Activated CD8-positive, alpha-beta T cell treated with anti-CD3 and anti-CD28 coated beads, Interleukin-2, amount 10 ng/mL, durations not matched to agents 7 days and 5 days (primary cell): ENCODE data around the gene FCHO2. TPM values are rescaled to one million over a fixed set of nuclear protein-coding genes. Genes with fewer than 3 reads are reported as not detected.

Experiments
- ATAC-seq: fragments of 150-1000 bp; cut with Tn5 transposase; one replicate; pipeline ENCODE4 v1.10.0; 2021; ENCODE audit warnings: moderate library complexity
- CTCF ChIA-PET: fragments of 350-600 bp; sonication (Branson Sonifier 250); formaldehyde crosslinking; loops from one replicate; lab custom pipeline; 2021; ENCODE audit warnings: antibody characterized with exemption; lab: Charles Lee
- POLR2A ChIA-PET: fragments of 350-600 bp; sonication (Branson Sonifier 250); formaldehyde crosslinking; loops from one replicate; lab custom pipeline; 2021; ENCODE audit warnings: antibody characterized with exemption; lab: Charles Lee
- DNase-seq: peaks from one replicate; pipeline ENCODE4 v3.0.0-alpha.2; 2020
- H3K27ac Mint-ChIP-seq: one replicate; pipeline ENCODE4 v1.8.0; 2021; ENCODE audit warnings: mild to moderate bottlenecking, mixed read lengths
- H3K27me3 Mint-ChIP-seq: one replicate; pipeline ENCODE4 v1.8.0; 2021; ENCODE audit warnings: low read depth, mixed read lengths
- H3K36me3 Mint-ChIP-seq: one replicate; pipeline ENCODE4 v1.8.0; 2021; ENCODE audit warnings: low read depth, mixed read lengths
- H3K4me1 Mint-ChIP-seq: one replicate; pipeline ENCODE4 v1.8.0; 2021; ENCODE audit warnings: low read depth, mixed read lengths
- H3K4me3 Mint-ChIP-seq: one replicate; pipeline ENCODE4 v1.8.0; 2021; ENCODE audit warnings: mild to moderate bottlenecking, mixed read lengths
- H3K9me3 Mint-ChIP-seq: one replicate; pipeline ENCODE4 v1.8.0; 2022; ENCODE audit warnings: mixed read lengths; ENCODE audit not compliant: insufficient read depth
- total RNA-seq, 2 experiments: library from RNA; stranded (reverse); gene quantifications; one replicate each; pipeline ENCODE4 v1.2.3, GENCODE V29; 2021

FCHO2 gene
- total RNA-seq, 2 experiments from 2014 or later, result 0.34 to 0.47 TPM

DNA sequence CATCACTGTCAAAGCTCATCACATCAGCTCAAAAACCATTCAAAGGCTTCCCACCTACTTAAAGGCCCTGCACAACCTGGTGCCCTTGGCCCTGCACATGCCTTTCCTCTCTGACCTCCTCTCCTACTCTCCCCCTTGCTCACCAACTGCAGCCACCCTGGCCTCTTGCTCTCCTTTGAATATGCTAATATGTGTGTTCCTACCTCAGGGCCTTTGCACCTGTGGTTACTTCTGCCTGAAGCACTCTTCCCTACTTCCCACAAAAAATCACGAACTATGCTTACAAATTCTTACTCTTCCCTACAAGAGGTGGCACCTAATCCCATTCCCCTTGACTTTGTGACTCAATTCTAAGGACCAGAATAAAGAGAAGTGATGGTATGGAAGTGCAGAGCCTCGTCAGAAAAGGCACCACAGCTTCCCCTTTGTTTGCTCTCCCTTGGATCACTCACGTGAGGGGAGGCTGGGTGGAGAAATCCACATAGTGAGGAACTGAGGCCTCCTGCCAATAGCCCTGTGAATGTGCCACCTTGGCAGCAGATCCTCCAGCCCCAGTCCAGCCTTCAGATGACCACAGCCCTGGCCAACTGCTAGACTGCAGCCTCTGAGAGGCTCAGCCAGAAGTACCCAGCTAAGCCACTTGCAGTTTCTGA lies 161.4 kb downstream of the FCHO2 start:
- no peak for ATAC-seq
- no peak for DNase-seq
- peaks cover 3% of the 10 kb centered on the region for H3K36me3 Mint-ChIP-seq
- H3K4me3 Mint-ChIP-seq, result no peak overlapping the region
- peaks cover 59% of the 10 kb centered on the region for H3K27me3 Mint-ChIP-seq
- no peaks in the 10 kb centered on the region for H3K9me3 Mint-ChIP-seq
- POLR2A ChIA-PET, result no interaction called here
- CTCF ChIA-PET, result no interaction called here
- H3K4me1 Mint-ChIP-seq, result peaks cover 7% of the 10 kb centered on the region
- H3K27ac Mint-ChIP-seq, result no peak overlapping the region

DNA sequence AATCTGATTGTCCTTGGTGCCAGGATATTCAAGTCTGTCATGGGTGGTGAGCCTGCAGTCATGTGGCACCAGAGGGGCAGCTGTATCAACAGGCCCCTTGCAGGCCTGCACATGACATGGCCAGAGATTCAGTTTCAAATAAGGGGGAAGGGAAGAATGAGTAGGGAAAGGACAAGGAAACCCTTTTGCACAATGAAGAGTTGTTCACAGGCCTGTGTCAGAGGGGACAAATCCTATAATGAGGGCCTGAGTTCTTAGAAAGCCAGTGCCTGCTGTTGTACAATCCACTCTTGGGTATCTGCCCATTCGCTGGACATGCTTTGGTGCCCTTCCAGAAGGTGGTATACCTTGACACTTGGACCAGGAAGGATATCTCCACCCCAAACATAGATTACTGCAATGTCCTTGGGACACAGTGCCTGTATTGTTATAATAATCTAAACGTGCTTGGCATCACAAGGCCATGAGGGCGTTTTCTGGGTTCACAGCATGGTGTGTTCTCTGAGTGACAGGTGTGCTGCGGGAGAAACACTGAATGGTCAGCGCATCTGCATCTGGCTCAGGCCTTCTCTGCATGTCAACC lies 162.6 kb downstream of the FCHO2 start:
- H3K9me3 Mint-ChIP-seq, result no peaks in the 10 kb centered on the region
- H3K4me1 Mint-ChIP-seq, result peaks cover 18% of the 10 kb centered on the region

DNA sequence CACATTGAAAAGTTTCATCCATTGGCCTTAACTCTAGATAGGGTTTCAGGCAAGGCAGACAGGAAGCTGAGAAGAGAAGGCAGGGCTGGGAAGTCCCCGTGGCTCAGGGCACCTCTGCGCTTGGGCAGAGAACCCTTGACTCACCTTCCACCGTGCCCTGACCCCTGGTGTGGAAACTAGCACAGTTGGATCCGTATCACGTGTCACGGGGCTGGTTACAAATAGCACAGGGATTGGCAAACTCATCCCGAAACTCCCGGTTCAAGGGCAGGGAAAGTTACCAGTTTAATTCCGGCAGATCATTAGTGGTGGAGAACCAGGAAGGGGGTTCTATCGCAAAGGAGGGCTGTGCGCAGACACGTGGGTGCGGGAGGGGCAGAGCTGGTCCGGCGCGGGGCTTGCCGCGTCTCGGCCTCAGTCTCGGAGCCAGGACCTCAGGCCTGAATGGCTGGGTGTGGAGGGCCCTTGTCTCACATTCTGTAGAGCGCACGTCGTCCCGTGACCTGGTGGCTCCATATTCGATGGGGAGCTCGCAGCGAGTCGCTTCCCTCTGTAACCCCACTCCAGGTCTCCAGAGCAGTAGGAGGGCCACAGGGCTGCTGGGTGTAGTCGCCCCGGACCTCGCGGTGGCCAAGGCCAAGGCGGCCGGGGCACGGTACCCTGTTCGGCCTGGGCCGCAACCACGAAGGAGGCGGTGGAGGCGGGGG lies 163.8 kb downstream of the FCHO2 start:
- Mint-ChIP-seq H3K4me1 (peaks cover 24% of the 10 kb centered on the region), H3K4me3 (peak overlapping the region; percentile 29), H3K27ac (no peak overlapping the region), H3K27me3 (peaks cover 56% of the 10 kb centered on the region), H3K36me3 (peaks cover 3% of the 10 kb centered on the region), H3K9me3 (no peaks in the 10 kb centered on the region)
- DNase-seq (no peak), ATAC-seq (no peak)
- CTCF ChIA-PET, result no interaction called here
- POLR2A ChIA-PET, result no interaction called here

More for the DNA sequence above, 162.6 kb downstream of the FCHO2 start:
- Mint-ChIP-seq H3K27me3 (peaks cover 51% of the 10 kb centered on the region), H3K4me3 (no peak overlapping the region), H3K36me3 (peaks cover 3% of the 10 kb centered on the region), H3K27ac (no peak overlapping the region)
- ChIA-PET CTCF (no interaction called here), POLR2A (no interaction called here)
- DNase-seq (no peak), ATAC-seq (no peak)

DNA sequence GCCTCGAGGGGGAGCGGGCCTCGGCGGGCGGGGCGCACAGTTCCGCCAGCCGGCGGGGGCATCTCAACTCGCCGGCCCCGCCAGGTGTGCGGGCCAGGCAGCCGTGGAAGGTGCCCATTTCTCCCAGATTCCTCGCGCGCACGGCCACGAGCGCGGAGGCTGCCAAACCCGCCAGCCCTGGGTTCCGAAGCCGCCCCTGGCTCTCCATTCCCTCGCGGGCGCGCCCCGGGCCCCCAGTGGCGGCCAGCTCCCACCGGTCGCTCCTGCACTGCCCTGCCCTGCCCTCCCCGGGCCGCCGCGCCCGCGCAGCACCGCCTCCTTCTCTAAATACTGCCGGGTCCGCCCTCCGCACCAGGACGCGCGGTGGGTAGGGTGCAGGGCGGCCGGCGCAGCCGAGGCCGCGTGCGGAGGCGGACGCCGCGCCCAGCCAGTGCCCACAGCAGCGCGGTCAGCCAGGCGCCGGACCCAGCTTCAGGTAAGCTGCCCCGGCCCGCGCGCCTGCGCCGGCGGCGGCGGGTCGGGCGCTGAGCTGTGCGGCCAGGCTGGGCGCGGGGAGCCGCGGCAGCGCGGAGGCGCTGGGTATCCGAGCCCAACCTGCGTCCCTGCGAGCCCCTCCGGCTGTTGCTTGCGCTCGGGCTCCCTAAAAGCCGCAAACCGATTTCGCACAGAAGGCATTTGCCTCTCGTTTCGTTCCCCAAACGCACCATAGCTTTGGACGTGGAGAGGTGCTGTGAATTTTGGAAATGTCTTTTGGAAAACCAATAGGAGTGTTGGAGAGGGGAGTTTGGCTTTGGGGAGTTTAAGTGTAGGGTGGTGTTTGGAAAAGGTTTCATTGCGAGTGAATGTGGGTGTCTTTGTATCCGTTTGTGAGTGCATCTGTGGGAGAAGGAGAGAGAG lies 164.6 kb downstream of the FCHO2 start, which contains the start of gene TMEM171:
Gene TMEM171 (plus strand): TSS at position 354 of the 897 bp plus-strand sequence. CDS start 2,799 bp downstream, outside the sequence.
- ChIA-PET POLR2A (no interaction called here), CTCF (no interaction called here)
- Mint-ChIP-seq H3K9me3 (no peaks in the 10 kb centered on the region), H3K36me3 (peaks cover 3% of the 10 kb centered on the region), H3K27ac (no peak within 1 kb of the TSS), H3K4me3 (peak within 1 kb of the TSS; percentile 29), H3K4me1 (peaks cover 24% of the 10 kb centered on the region), H3K27me3 (peaks cover 58% of the 10 kb centered on the region)
- no peak for DNase-seq
- ATAC-seq, result no peak

DNA sequence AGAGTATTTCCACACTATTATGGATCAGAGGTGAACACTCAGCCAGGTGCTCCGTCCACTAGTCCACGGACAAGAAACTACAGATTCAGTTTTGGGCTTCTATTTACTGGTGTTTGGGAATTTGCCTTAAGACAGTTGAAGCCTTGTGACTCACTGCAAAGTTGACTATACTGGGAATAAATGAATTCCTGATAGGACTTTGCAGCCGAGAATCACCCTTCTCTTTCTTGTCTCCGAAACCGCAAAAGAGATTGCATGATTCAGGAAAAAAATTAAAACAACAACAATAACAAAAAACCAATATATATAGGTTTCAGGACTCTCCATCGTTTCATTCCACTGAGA lies 165.2 kb downstream of the FCHO2 start:
- H3K9me3 Mint-ChIP-seq, result no peaks in the 10 kb centered on the region
- ChIA-PET CTCF (no interaction called here), POLR2A (no interaction called here)
- peaks cover 56% of the 10 kb centered on the region for H3K27me3 Mint-ChIP-seq
- peaks cover 24% of the 10 kb centered on the region for H3K4me1 Mint-ChIP-seq
- no peak overlapping the region for H3K27ac Mint-ChIP-seq
- no peak for DNase-seq
- no peak overlapping the region for H3K4me3 Mint-ChIP-seq
- H3K36me3 Mint-ChIP-seq, result peaks cover 3% of the 10 kb centered on the region
- ATAC-seq, result no peak

DNA sequence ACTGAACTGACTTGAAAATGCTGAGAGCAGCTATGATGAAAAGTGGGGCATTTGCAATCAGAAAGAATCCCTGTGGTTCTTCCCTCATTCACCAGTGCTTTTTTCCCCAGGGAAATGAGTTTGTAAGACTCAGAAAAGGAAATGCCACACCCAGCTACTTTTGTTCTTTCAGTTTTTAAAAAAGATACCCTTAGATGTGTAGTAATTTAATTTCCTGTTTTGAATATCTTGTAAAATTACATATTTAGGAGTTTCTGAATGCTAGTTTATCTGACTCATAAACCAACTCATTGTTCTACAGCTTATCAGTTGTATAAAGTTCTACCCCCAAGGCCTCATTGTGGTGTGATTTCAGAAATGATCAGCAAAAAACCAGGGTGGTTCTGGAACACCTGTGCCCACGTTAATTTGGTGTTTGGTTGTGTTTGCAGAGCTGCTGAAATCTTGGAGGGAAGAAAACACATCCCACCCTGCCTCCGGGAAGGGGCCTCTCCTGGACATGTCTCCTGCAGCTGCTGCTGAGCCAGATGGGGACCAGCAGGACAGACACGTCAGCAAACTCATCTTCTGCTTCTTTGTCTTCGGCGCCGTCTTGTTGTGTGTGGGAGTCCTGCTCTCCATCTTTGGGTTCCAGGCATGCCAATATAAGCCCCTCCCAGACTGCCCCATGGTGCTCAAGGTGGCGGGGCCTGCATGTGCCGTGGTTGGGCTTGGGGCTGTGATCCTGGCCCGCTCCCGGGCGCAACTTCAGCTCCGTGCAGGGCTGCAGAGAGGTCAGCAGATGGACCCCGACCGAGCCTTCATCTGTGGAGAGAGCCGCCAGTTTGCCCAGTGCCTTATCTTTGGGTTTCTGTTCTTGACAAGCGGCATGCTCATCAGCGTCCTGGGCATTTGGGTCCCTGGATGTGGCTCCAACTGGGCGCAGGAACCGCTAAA lies 167.3 kb downstream of the FCHO2 start:
- DNase-seq, result no peak
- Mint-ChIP-seq H3K4me1 (peaks cover 24% of the 10 kb centered on the region), H3K27me3 (peaks cover 47% of the 10 kb centered on the region), H3K27ac (no peak overlapping the region), H3K9me3 (no peaks in the 10 kb centered on the region), H3K4me3 (no peak overlapping the region), H3K36me3 (peaks cover 3% of the 10 kb centered on the region)
- ChIA-PET POLR2A (no interaction called here), CTCF (interaction anchor here (1.4 kb wide), 1 partner anchor 48 kb away, joined by 6 read pairs; no protein-coding TSS in a partner anchor)
- ATAC-seq, result no peak

DNA sequence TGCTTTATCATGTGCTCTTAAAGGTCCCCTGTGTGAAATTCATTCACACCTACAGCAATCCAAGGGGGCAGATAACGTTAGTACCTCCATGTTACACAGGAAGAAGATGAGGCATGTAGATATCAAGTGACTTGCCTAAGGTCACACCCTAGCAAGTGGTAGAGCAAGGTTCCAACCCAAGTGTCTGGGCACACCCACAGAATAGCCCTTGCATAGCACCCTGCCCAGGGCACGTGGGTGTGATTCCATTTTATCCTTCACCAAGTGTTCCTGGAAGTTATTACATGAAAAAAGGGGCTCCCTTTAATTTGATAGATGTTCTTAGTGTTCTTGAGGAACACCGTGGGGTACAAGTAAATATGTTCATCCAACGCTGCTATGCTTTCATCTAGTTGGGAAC lies 169.4 kb downstream of the FCHO2 start:
- H3K4me1 Mint-ChIP-seq, result peaks cover 21% of the 10 kb centered on the region
- no peak for DNase-seq
- no peak overlapping the region for H3K27ac Mint-ChIP-seq
- peaks cover 42% of the 10 kb centered on the region for H3K27me3 Mint-ChIP-seq
- no peaks in the 10 kb centered on the region for H3K36me3 Mint-ChIP-seq
- no peaks in the 10 kb centered on the region for H3K9me3 Mint-ChIP-seq
- ATAC-seq, result no peak
- POLR2A ChIA-PET, result no interaction called here
- CTCF ChIA-PET, result no interaction called here
- H3K4me3 Mint-ChIP-seq, result no peak overlapping the region

DNA sequence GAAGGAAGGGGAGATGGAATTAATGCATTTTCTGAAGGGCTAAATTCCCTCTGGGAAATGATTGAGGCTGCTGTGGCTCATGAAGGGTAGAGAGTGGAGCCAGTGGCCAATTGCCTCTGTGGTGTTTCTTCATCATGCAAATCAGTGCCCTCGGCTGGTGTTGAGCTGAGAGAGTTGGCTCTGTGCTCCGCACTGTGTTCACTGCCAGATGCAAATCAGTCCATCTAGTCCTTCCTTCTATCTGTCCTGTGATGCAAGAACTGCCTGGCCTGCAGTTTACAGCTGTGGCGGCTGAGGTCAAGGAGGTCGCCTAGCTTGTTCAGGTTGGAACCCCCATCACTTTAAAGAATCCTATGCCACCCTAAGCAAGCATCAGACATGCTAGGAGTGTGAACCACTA lies 170.5 kb downstream of the FCHO2 start:
- no peaks in the 10 kb centered on the region for H3K9me3 Mint-ChIP-seq
- H3K27ac Mint-ChIP-seq, result no peak overlapping the region
- ATAC-seq (no peak), DNase-seq (no peak)
- CTCF ChIA-PET, result no interaction called here
- POLR2A ChIA-PET, result no interaction called here
- H3K4me1 Mint-ChIP-seq, result peaks cover 18% of the 10 kb centered on the region
- no peaks in the 10 kb centered on the region for H3K36me3 Mint-ChIP-seq
- no peak overlapping the region for H3K4me3 Mint-ChIP-seq
- peaks cover 41% of the 10 kb centered on the region for H3K27me3 Mint-ChIP-seq

DNA sequence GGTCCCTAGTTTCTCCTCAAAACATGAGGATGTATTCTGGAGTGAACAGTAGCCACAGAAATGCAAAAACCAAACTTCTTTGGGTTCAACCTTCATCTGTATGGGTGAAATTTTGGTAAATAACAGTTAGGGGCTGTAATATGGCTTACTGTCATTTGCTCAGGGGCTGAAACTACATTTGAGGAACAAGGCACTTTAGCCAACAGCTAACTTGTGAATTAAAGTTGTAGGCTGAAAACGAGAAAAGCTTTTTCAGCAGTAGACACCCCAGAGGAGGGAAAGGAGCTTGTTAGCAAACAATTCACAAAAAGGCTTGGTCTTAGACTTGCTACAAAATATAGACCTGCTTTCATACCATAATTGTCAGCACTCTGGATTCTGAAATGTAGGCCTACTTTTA lies 171.1 kb downstream of the FCHO2 start:
- H3K4me3 Mint-ChIP-seq, result no peak overlapping the region
- ATAC-seq (no peak), DNase-seq (no peak)
- no peak overlapping the region for H3K27ac Mint-ChIP-seq
- no peaks in the 10 kb centered on the region for H3K9me3 Mint-ChIP-seq
- no peaks in the 10 kb centered on the region for H3K36me3 Mint-ChIP-seq
- ChIA-PET CTCF (no interaction called here), POLR2A (no interaction called here)
- H3K4me1 Mint-ChIP-seq, result peaks cover 18% of the 10 kb centered on the region
- peaks cover 38% of the 10 kb centered on the region for H3K27me3 Mint-ChIP-seq

DNA sequence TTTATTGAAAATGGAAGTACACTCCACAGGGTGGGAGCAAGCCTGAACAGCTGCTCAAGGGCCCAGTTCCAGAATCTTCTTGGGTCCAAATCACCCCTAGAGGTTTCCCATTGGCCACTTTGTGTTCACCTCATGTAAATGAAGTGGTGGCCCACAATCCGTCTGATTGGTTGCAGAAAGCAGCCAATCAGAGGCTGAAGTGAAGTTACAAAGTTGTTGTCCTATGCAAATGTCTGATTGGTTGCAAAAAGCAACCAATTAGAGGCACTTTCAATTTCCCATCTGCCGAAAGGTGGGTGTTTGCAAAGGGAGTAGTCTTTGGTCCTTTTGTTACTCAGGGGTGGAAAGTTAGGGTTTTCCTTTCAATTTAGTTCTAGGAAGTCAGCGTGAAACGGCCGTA lies 173.3 kb downstream of the FCHO2 start:
- ChIA-PET POLR2A (no interaction called here), CTCF (no interaction called here)
- H3K9me3 Mint-ChIP-seq, result no peaks in the 10 kb centered on the region
- H3K36me3 Mint-ChIP-seq, result no peaks in the 10 kb centered on the region
- no peak for DNase-seq
- no peak overlapping the region for H3K27ac Mint-ChIP-seq
- no peak for ATAC-seq
- no peaks in the 10 kb centered on the region for H3K4me1 Mint-ChIP-seq
- H3K4me3 Mint-ChIP-seq, result no peak overlapping the region
- peaks cover 41% of the 10 kb centered on the region for H3K27me3 Mint-ChIP-seq

DNA sequence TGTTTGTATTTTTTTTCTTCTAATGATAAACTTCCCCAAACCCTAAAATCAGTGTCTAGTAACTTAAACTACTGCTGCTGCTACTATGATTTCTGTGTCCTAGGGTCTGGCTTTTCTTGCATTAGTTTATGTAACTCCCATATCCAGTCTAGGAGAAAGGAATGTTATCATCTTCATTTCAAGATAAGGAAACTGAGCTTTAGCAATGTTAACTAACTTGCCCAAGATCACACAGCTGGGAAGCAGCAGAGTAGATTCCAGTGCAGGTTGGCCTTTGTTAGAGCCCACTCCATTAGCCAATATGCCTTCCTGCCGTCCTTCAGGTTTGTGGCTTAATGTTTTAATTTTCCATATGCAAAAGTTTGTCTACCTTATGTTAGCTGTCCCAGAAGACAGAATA lies 175.0 kb downstream of the FCHO2 start:
- Mint-ChIP-seq H3K27me3 (peaks cover 44% of the 10 kb centered on the region), H3K4me1 (no peaks in the 10 kb centered on the region), H3K27ac (no peak overlapping the region), H3K4me3 (no peak overlapping the region), H3K36me3 (no peaks in the 10 kb centered on the region), H3K9me3 (no peaks in the 10 kb centered on the region)
- ChIA-PET POLR2A (no interaction called here), CTCF (no interaction called here)
- ATAC-seq (no peak), DNase-seq (no peak)
